Hepatocyte (in vitro differentiated cells): ENCODE results near the gene RNF180.

ENCODE experiments used
- CTCF ChIP-seq: fragments of 200-600 bp; sonication (generic); IDR thresholded peaks from 2 replicates; pipeline ENCODE4 v1.5.1; 2016; ENCODE audit warnings: antibody characterized with exemption, mild to moderate bottlenecking; ENCODE audit not compliant: poor library complexity
- EZH2 ChIP-seq: fragments of 200-600 bp; sonication (generic); IDR thresholded peaks from 2 replicates; pipeline ENCODE4 v1.6.1; 2016; ENCODE audit warnings: antibody characterized with exemption, mild to moderate bottlenecking, borderline replicate concordance
- EZH2phosphoT487 ChIP-seq: fragments of 200-600 bp; sonication (generic); IDR thresholded peaks from one replicate; pipeline ENCODE4 v1.6.1; 2018; ENCODE audit warnings: antibody characterized with exemption, mild to moderate bottlenecking, low read depth, moderate library complexity; ENCODE audit not compliant: unreplicated experiment, severe bottlenecking

- TF ChIP-seq CTCF (no peak), EZH2phosphoT487 (no peak), EZH2 (no peak)
Measured at GRCh38 chr5:64318175-64318574, 152.5 kb downstream of the RNF180 start.
